ENCODE measurements around the gene SRPRA.
A peak's percentile ranks its signal among the peaks of the same experiment; 100 is the strongest.
"Not testable (repeated sequence)": the region's sequence is repeated elsewhere in the genome, so short reads cannot be mapped to it uniquely, and the experiment has no call there.

SRPRA gene

GRCh38 chr11:126268708-126269579 is at the start of gene SRPRA, which contains the start of gene FOXRED1:
SRPRA (minus strand) TSS chr11:126268895; CDS start chr11:126268804, 91 bp downstream.
FOXRED1 (plus strand) TSS chr11:126269154; CDS start chr11:126269207, 53 bp downstream.
- peak; percentile 100 for DNase-seq

GRCh38 chr11:126317756-126318573 is 49.3 kb upstream of the SRPRA start:
- DNase-seq = peak; percentile 93

- DNase-seq = no peak
Observed at GRCh38 chr11:126317432-126317755, 48.7 kb upstream of the SRPRA start.

GRCh38 chr11:126313826-126314225 is 45.1 kb upstream of the SRPRA start:
- DNase-seq = no peak

GRCh38 chr11:126312961-126313360 is 44.3 kb upstream of the SRPRA start:
- DNase-seq = peak; percentile 37

GRCh38 chr11:126311401-126312291 is 43.0 kb upstream of the SRPRA start:
- no peak for DNase-seq

- no peak for DNase-seq
Observed at GRCh38 chr11:126310992-126311310, 42.3 kb upstream of the SRPRA start.

- DNase-seq = peak; percentile 89
Observed at GRCh38 chr11:126310200-126310991, 41.7 kb upstream of the SRPRA start.

GRCh38 chr11:126308771-126309170 is 40.1 kb upstream of the SRPRA start:
- DNase-seq = not testable (repeated sequence)

GRCh38 chr11:126308271-126308671 is 39.6 kb upstream of the SRPRA start:
- DNase-seq = no peak

- peak; percentile 57 for DNase-seq
Observed at GRCh38 chr11:126307706-126308105, 39.0 kb upstream of the SRPRA start.

GRCh38 chr11:126305699-126306098 is 37.0 kb upstream of the SRPRA start:
- no peak for DNase-seq

GRCh38 chr11:126304457-126305075 is 35.9 kb upstream of the SRPRA start:
- DNase-seq = no peak

- peak; percentile 96 for DNase-seq
Observed at GRCh38 chr11:126303623-126304456, 35.1 kb upstream of the SRPRA start, which contains the start of gene DCPS. DCPS (plus strand) TSS chr11:126304060; CDS start chr11:126304081, 21 bp downstream.

- no peak for DNase-seq
Observed at GRCh38 chr11:126297004-126297403, 28.3 kb upstream of the SRPRA start.

GRCh38 chr11:126293726-126294125 is 25.0 kb upstream of the SRPRA start:
- no peak for DNase-seq

GRCh38 chr11:126290887-126291286 is 22.2 kb upstream of the SRPRA start:
- no peak for DNase-seq

GRCh38 chr11:126288237-126288636 is 19.5 kb upstream of the SRPRA start:
- no peak for DNase-seq

GRCh38 chr11:126284829-126285228 is 16.1 kb upstream of the SRPRA start:
- DNase-seq = no peak

All from right hindlimb (tissue), 1 donor.